HepG2 (cell line): Measurements from ENCODE around the gene FUBP3. TPM values are rescaled to one million over a fixed set of nuclear protein-coding genes. Genes with fewer than 3 reads are reported as not detected.

Source experiments
- POGZ ChIP-seq: sonication (generic); formaldehyde crosslinking; IDR thresholded peaks from 2 replicates; pipeline ENCODE4 v1.4.0; 2020; ENCODE audit warnings: mild to moderate bottlenecking, missing genetic modification reagents
- ZNF674 ChIP-seq: sonication (generic); formaldehyde crosslinking; IDR thresholded peaks from 2 replicates; pipeline ENCODE4 v1.5.0; 2020; ENCODE audit warnings: low read depth, mild to moderate bottlenecking, missing genetic modification reagents
- ZNF780A ChIP-seq: sonication (generic); formaldehyde crosslinking; IDR thresholded peaks from 2 replicates; pipeline ENCODE4 v1.8.0; 2022; ENCODE audit warnings: mild to moderate bottlenecking, missing genetic modification reagents, moderate library complexity
- polyA plus RNA-seq, 8 experiments: library from polyadenylated mRNA; depleted of rRNA in 3 of 8; stranded (reverse) in 7 of 8; unstranded in 1 of 8; fragments of >200 nt; fragmentation: Illumina TruSeq in 4 of 8; extraction: Trizol in 4 of 8; gene quantifications; 2 replicates each; pipeline versions ENCODE4 v1.2.1 to v1.2.3, GENCODE V29; 2011 to 2016; ENCODE audit warnings: low read depth in 4 of 8, missing spikeins in 1 of 8, mixed read lengths in 1 of 8; ENCODE audit not compliant: insufficient read depth in 1 of 8
- total RNA-seq, 5 experiments: library from RNA; depleted of rRNA; stranded (reverse); fragments of >200 nt; fragmentation: Illumina TruSeq; extraction: Trizol; gene quantifications; 2 replicates each; pipeline ENCODE4 v1.2.3, GENCODE V29; 2016; ENCODE audit warnings: low read depth in 1 of 5
- TF ChIP-seq, protein P1 (sequence below): sonication (generic); formaldehyde crosslinking; IDR thresholded peaks from 2 replicates; pipeline ENCODE4 v1.5.0; 2020; ENCODE audit warnings: mild to moderate bottlenecking, missing genetic modification reagents, borderline replicate concordance
- TF ChIP-seq, protein P2 (sequence below): sonication (generic); formaldehyde crosslinking; IDR thresholded peaks from 2 replicates; pipeline ENCODE4 v1.8.0; 2022; ENCODE audit warnings: missing genetic modification reagents, mild to moderate bottlenecking, borderline replicate concordance
- TF ChIP-seq, protein P3 (sequence below): sonication (generic); formaldehyde crosslinking; IDR thresholded peaks from 2 replicates; pipeline ENCODE4 v1.8.1; 2023; ENCODE audit warnings: mild to moderate bottlenecking, missing genetic modification reagents, borderline replicate concordance
- TF ChIP-seq, protein P4 (sequence below): IDR thresholded peaks from 2 replicates; pipeline ENCODE4 v1.4.0; 2020; ENCODE audit warnings: mild to moderate bottlenecking, missing genetic modification reagents
- TF ChIP-seq, protein P5 (sequence below): fragments of 450-650 bp; IDR thresholded peaks from 2 replicates; pipeline ENCODE4 v1.6.1; 2017

FUBP3 gene
- total and polyA plus RNA-seq, 2 of the 13 experiments (the other 11 are each of a cell fraction or from before 2014, with no cell fraction given): 28.7 to 40.0 TPM

DNA sequence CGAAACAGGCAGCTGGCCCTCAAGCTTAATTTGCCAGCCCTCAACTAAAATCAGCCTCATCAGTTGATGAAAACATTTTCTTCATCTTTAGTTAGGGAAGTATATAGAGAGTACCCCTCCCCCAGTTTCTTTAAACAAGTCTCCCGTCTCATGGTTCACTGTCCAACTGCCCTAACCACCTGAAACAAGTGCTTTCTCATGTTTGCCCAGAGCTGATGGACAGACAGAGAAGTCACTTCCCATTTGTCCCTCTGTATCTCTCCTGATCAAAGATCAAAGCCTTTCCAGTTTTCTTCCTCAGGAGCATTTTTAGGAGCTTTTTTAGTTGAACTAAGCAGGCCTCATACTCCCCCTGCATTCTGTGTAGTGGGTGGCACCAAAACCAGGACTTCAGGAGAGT is 21.7 kb downstream of the FUBP3 start (continued):
- TF ChIP-seq, protein P1, sequence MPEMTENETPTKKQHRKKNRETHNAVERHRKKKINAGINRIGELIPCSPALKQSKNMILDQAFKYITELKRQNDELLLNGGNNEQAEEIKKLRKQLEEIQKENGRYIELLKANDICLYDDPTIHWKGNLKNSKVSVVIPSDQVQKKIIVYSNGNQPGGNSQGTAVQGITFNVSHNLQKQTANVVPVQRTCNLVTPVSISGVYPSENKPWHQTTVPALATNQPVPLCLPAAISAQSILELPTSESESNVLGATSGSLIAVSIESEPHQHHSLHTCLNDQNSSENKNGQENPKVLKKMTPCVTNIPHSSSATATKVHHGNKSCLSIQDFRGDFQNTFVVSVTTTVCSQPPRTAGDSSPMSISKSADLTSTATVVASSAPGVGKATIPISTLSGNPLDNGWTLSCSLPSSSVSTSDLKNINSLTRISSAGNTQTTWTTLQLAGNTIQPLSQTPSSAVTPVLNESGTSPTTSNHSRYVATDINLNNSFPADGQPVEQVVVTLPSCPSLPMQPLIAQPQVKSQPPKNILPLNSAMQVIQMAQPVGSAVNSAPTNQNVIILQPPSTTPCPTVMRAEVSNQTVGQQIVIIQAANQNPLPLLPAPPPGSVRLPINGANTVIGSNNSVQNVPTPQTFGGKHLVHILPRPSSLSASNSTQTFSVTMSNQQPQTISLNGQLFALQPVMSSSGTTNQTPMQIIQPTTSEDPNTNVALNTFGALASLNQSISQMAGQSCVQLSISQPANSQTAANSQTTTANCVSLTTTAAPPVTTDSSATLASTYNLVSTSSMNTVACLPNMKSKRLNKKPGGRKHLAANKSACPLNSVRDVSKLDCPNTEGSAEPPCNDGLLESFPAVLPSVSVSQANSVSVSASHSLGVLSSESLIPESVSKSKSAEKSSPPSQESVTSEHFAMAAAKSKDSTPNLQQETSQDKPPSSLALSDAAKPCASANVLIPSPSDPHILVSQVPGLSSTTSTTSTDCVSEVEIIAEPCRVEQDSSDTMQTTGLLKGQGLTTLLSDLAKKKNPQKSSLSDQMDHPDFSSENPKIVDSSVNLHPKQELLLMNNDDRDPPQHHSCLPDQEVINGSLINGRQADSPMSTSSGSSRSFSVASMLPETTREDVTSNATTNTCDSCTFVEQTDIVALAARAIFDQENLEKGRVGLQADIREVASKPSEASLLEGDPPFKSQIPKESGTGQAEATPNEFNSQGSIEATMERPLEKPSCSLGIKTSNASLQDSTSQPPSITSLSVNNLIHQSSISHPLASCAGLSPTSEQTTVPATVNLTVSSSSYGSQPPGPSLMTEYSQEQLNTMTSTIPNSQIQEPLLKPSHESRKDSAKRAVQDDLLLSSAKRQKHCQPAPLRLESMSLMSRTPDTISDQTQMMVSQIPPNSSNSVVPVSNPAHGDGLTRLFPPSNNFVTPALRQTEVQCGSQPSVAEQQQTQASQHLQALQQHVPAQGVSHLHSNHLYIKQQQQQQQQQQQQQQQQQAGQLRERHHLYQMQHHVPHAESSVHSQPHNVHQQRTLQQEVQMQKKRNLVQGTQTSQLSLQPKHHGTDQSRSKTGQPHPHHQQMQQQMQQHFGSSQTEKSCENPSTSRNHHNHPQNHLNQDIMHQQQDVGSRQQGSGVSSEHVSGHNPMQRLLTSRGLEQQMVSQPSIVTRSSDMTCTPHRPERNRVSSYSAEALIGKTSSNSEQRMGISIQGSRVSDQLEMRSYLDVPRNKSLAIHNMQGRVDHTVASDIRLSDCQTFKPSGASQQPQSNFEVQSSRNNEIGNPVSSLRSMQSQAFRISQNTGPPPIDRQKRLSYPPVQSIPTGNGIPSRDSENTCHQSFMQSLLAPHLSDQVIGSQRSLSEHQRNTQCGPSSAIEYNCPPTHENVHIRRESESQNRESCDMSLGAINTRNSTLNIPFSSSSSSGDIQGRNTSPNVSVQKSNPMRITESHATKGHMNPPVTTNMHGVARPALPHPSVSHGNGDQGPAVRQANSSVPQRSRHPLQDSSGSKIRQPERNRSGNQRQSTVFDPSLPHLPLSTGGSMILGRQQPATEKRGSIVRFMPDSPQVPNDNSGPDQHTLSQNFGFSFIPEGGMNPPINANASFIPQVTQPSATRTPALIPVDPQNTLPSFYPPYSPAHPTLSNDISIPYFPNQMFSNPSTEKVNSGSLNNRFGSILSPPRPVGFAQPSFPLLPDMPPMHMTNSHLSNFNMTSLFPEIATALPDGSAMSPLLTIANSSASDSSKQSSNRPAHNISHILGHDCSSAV (CRISPR knock-in tag): no peak
- TF ChIP-seq, protein P2, sequence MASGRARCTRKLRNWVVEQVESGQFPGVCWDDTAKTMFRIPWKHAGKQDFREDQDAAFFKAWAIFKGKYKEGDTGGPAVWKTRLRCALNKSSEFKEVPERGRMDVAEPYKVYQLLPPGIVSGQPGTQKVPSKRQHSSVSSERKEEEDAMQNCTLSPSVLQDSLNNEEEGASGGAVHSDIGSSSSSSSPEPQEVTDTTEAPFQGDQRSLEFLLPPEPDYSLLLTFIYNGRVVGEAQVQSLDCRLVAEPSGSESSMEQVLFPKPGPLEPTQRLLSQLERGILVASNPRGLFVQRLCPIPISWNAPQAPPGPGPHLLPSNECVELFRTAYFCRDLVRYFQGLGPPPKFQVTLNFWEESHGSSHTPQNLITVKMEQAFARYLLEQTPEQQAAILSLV: no peak
- TF ChIP-seq, protein P3, sequence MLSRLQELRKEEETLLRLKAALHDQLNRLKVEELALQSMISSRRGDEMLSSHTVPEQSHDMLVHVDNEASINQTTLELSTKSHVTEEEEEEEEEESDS (CRISPR knock-in tag): no peak
- TF ChIP-seq ZNF674 (CRISPR knock-in tag) (no peak), POGZ (CRISPR knock-in tag) (no peak), ZNF780A (CRISPR knock-in tag) (peak; percentile 94)
- TF ChIP-seq, protein P4, sequence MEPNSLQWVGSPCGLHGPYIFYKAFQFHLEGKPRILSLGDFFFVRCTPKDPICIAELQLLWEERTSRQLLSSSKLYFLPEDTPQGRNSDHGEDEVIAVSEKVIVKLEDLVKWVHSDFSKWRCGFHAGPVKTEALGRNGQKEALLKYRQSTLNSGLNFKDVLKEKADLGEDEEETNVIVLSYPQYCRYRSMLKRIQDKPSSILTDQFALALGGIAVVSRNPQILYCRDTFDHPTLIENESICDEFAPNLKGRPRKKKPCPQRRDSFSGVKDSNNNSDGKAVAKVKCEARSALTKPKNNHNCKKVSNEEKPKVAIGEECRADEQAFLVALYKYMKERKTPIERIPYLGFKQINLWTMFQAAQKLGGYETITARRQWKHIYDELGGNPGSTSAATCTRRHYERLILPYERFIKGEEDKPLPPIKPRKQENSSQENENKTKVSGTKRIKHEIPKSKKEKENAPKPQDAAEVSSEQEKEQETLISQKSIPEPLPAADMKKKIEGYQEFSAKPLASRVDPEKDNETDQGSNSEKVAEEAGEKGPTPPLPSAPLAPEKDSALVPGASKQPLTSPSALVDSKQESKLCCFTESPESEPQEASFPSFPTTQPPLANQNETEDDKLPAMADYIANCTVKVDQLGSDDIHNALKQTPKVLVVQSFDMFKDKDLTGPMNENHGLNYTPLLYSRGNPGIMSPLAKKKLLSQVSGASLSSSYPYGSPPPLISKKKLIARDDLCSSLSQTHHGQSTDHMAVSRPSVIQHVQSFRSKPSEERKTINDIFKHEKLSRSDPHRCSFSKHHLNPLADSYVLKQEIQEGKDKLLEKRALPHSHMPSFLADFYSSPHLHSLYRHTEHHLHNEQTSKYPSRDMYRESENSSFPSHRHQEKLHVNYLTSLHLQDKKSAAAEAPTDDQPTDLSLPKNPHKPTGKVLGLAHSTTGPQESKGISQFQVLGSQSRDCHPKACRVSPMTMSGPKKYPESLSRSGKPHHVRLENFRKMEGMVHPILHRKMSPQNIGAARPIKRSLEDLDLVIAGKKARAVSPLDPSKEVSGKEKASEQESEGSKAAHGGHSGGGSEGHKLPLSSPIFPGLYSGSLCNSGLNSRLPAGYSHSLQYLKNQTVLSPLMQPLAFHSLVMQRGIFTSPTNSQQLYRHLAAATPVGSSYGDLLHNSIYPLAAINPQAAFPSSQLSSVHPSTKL: peak; percentile 43; the same call in 1 of the 2 replicates
- TF ChIP-seq, protein P5, sequence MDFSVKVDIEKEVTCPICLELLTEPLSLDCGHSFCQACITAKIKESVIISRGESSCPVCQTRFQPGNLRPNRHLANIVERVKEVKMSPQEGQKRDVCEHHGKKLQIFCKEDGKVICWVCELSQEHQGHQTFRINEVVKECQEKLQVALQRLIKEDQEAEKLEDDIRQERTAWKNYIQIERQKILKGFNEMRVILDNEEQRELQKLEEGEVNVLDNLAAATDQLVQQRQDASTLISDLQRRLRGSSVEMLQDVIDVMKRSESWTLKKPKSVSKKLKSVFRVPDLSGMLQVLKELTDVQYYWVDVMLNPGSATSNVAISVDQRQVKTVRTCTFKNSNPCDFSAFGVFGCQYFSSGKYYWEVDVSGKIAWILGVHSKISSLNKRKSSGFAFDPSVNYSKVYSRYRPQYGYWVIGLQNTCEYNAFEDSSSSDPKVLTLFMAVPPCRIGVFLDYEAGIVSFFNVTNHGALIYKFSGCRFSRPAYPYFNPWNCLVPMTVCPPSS: no peak
